ENCODE data around the gene MT1A.

Gene MT1A

DNA sequence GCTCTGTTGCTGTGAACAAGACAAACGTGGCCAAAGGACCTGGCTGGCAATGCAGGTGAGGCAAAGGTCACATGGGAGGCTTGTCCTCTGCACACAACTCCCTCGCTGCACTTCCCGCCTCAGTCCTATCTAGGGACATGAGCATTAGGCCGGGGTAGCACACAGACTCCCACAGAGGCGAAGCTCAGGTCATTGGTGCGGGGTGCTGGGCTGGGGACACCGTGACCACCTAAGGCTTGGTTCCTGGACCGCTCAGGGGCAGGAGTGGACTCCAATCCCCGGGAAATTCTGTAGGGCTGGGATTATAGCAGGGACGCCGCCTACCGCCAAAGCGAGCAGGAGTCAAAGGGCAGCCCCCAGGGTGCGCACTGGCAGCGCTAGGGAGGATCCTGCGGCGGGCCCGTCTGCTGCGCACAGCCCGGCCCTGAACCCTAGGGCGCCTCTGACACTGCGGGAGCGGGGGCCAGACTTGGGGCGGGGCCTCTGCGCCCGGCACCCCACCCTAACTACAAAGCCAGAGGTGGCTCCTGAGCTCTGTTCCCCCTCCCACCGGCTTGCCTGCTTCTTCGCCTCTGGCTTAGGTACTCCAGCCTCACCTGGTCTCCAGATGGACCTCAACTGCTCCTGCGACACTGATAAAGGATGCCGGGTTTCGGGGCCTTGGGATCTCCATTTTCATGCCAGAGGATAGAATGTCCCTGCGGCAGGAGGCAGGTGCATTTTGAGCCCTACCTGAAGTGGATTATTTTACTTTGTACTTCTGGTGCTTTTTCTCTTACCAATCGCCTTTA is 9.4 kb downstream of the MT1A start:
- peak; percentile 39 for DNase-seq
- Mint-ChIP-seq H3K27me3 (ENCODE audit: low read depth, poor library complexity) (peaks cover 100% of the 10 kb centered on the region), H3K27ac (no peak overlapping the region), H3K9me3 (no peaks in the 10 kb centered on the region), H3K36me3 (ENCODE audit: low read depth) (no peaks in the 10 kb centered on the region), H3K4me1 (peaks cover 6% of the 10 kb centered on the region), H3K4me3 (no peak overlapping the region)
- TF ChIP-seq, protein P1, sequence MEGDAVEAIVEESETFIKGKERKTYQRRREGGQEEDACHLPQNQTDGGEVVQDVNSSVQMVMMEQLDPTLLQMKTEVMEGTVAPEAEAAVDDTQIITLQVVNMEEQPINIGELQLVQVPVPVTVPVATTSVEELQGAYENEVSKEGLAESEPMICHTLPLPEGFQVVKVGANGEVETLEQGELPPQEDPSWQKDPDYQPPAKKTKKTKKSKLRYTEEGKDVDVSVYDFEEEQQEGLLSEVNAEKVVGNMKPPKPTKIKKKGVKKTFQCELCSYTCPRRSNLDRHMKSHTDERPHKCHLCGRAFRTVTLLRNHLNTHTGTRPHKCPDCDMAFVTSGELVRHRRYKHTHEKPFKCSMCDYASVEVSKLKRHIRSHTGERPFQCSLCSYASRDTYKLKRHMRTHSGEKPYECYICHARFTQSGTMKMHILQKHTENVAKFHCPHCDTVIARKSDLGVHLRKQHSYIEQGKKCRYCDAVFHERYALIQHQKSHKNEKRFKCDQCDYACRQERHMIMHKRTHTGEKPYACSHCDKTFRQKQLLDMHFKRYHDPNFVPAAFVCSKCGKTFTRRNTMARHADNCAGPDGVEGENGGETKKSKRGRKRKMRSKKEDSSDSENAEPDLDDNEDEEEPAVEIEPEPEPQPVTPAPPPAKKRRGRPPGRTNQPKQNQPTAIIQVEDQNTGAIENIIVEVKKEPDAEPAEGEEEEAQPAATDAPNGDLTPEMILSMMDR (IDR thresholded peaks at IDR 0.05), result no peak

DNA sequence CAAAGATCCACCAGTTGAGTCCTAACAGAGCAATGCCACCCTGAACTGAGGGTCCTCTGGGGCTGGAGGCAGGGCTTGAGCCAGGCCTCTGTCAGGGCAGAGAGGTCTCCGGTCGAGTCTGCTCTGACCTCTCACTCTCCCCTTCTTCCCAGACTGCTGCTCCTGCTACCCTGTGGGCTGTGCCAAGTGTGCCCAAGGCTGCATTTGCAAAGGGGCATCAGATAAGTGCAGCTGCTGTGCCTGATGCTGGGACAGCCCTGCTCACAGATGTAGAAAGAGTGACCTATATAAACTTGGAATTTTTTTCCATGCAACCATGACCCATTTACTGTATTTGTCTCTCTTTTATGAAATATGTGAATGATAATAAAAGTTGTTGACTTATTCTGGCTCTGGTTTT is 10.8 kb downstream of the MT1A start:
- Mint-ChIP-seq H3K36me3 (ENCODE audit: low read depth) (no peaks in the 10 kb centered on the region), H3K4me1 (no peaks in the 10 kb centered on the region), H3K27ac (no peak overlapping the region), H3K27me3 (ENCODE audit: low read depth, poor library complexity) (peaks cover 100% of the 10 kb centered on the region), H3K9me3 (no peaks in the 10 kb centered on the region), H3K4me3 (no peak overlapping the region)
- TF ChIP-seq, protein P1 (IDR thresholded peaks at IDR 0.05), result no peak
- no peak for DNase-seq

DNA sequence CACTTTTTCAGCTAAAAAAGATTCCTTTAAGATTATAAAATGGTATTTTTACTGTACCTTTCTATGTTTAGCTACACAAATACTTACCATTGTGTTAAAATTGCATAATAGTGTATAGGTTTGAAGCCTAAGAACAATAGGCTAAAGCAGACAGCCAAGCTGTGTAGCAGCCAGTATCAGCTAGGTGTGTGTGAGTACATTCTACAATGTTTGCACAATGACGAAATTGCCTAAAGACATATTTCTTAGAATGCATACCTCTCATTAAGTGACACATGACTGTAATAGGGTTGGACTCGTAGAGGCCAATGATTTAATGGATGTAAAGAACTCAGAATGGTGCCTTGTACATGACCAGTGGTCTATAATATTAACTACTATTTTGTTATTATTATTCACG is 11.4 kb downstream of the MT1A start:
- Mint-ChIP-seq H3K4me1 (no peaks in the 10 kb centered on the region), H3K27me3 (ENCODE audit: low read depth, poor library complexity) (peaks cover 100% of the 10 kb centered on the region), H3K9me3 (no peaks in the 10 kb centered on the region), H3K36me3 (ENCODE audit: low read depth) (no peaks in the 10 kb centered on the region), H3K27ac (no peak overlapping the region), H3K4me3 (no peak overlapping the region)
- TF ChIP-seq, protein P1 (IDR thresholded peaks at IDR 0.05), result no peak
- no peak for DNase-seq

DNA sequence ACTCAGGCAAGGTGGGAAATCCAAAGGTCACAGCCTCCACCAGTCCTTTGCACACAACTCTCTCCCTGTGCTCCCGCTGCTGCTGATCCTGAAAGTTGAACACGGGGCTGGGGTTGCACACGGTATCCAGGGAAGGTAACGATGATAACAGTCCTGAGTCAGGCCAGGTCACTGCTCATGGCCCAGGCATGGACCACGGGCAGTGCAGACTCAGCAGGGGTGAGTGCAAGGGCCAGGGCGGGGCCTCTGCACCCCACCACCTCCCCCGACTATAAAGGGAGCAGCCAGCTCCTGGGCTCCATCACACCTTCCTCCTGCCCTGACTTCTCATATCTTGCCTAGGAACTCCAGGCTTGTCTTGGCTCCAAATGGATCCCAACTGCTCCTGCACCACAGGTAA is 13.1 kb downstream of the MT1A start, which contains the start of gene MT1B:
Gene MT1B (plus strand): TSS at position 301 of the 400 bp plus-strand sequence. CDS start 68 bp downstream, at position 369.
- peaks cover 100% of the 10 kb centered on the region for H3K27me3 Mint-ChIP-seq (ENCODE audit: low read depth, poor library complexity)
- no peaks in the 10 kb centered on the region for H3K4me1 Mint-ChIP-seq
- H3K36me3 Mint-ChIP-seq (ENCODE audit: low read depth), result no peaks in the 10 kb centered on the region

DNA sequence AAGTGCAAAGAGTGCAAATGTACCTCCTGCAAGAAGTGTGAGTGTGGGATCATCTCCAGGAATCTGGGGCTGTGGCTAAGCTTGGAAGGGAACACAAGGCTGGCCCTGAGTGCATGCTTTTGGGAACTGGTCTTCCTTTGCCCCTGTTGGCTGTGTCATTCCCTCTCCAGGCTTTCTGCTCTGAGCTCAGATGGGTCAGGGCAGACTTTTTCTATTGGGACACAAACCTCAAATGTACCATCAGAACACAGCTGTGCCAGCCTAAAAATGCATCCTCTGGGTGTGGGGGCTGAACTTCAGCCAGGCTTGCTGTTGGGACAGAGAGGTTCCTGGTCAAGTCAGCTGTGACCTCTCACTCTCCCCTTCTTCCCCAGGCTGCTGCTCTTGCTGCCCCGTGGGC is 14.1 kb downstream of the MT1A start:
- Mint-ChIP-seq H3K4me3 (no peak overlapping the region), H3K27ac (no peak overlapping the region), H3K27me3 (ENCODE audit: low read depth, poor library complexity) (peaks cover 100% of the 10 kb centered on the region), H3K36me3 (ENCODE audit: low read depth) (no peaks in the 10 kb centered on the region), H3K9me3 (no peaks in the 10 kb centered on the region), H3K4me1 (peaks cover 4% of the 10 kb centered on the region)
- DNase-seq, result no peak
- TF ChIP-seq, protein P1 (IDR thresholded peaks at IDR 0.05), result no peak

More for the DNA sequence above, 13.1 kb downstream of the MT1A start, which contains the start of gene MT1B:
- H3K9me3 Mint-ChIP-seq, result no peaks in the 10 kb centered on the region
- DNase-seq, result no peak
- no peak within 1 kb of the TSS for H3K27ac Mint-ChIP-seq
- H3K4me3 Mint-ChIP-seq, result no peak within 1 kb of the TSS
- TF ChIP-seq, protein P1 (IDR thresholded peaks at IDR 0.05), result no peak

DNA sequence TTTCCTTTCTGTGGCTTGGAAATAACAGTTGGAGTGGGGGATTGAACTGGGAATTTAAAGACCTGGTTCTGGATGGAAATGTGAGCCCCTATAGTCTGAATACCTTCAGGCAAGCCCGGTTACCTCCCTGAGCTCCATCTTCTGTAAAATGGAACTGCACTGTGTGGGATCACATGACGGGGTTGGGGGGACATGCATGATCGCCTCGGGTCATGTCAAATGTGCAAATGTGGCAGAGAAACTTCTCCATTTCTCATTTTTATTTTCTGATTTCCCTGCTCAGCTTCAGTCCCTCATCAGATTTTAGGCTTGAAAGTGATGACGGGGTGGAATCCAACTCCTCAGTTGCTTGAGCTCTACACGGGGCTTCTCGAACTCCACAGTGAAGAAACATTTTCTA is 14.8 kb downstream of the MT1A start:
- H3K4me1 Mint-ChIP-seq, result peaks cover 9% of the 10 kb centered on the region
- DNase-seq, result no peak
- H3K4me3 Mint-ChIP-seq, result no peak overlapping the region
- H3K27me3 Mint-ChIP-seq (ENCODE audit: low read depth, poor library complexity), result peaks cover 100% of the 10 kb centered on the region
- no peaks in the 10 kb centered on the region for H3K36me3 Mint-ChIP-seq (ENCODE audit: low read depth)
- no peak overlapping the region for H3K27ac Mint-ChIP-seq
- TF ChIP-seq, protein P1 (IDR thresholded peaks at IDR 0.05), result no peak
- H3K9me3 Mint-ChIP-seq, result no peaks in the 10 kb centered on the region

Measured in nephron progenitor cell (in vitro differentiated cells).